Glutamatergic neuron (in vitro differentiated cells): ENCODE measurements around the gene EMCN. TPM values are rescaled to one million over a fixed set of nuclear protein-coding genes. Genes with fewer than 3 reads are reported as not detected.

Experiments
- DNase-seq: peaks from one replicate; pipeline ENCODE4 v3.0.0; 2022
- H3K27ac Mint-ChIP-seq: one replicate; pipeline ENCODE4 v1.8.0; 2020; ENCODE audit warnings: mild to moderate bottlenecking, mixed read lengths, inconsistent platforms; ENCODE audit not compliant: unreplicated experiment
- H3K27me3 Mint-ChIP-seq: one replicate; pipeline ENCODE4 v1.8.0; 2020; ENCODE audit warnings: mild to moderate bottlenecking, moderate library complexity, mixed read lengths, inconsistent platforms; ENCODE audit not compliant: unreplicated experiment
- H3K36me3 Mint-ChIP-seq: one replicate; pipeline ENCODE4 v1.8.0; 2020; ENCODE audit warnings: mild to moderate bottlenecking, mixed read lengths, inconsistent platforms; ENCODE audit not compliant: unreplicated experiment
- H3K4me1 Mint-ChIP-seq: one replicate; pipeline ENCODE4 v1.8.0; 2020; ENCODE audit warnings: mild to moderate bottlenecking, low read depth, mixed read lengths, inconsistent platforms; ENCODE audit not compliant: unreplicated experiment
- H3K4me3 Mint-ChIP-seq: one replicate; pipeline ENCODE4 v1.8.0; 2020; ENCODE audit warnings: mild to moderate bottlenecking, mixed read lengths, inconsistent platforms; ENCODE audit not compliant: unreplicated experiment
- H3K9me3 Mint-ChIP-seq: one replicate; pipeline ENCODE4 v1.8.0; 2020; ENCODE audit warnings: mild to moderate bottlenecking, moderate library complexity, mixed read lengths, inconsistent platforms; ENCODE audit not compliant: unreplicated experiment
- total RNA-seq: library from RNA; stranded (reverse); fragmentation: NEBNext Ultra II Directional; extraction: Animal tissue kit (Norgen Biotek cat#: 25700); gene quantifications from one replicate; pipeline ENCODE4 v1.2.1, GENCODE V29; 2021; ENCODE audit not compliant: unreplicated experiment
- TF ChIP-seq, protein P1 (sequence below): fragments of 200-600 bp; sonication (generic); IDR thresholded peaks from one replicate; pipeline ENCODE4 v1.5.0; 2021; ENCODE audit not compliant: partially characterized antibody, unreplicated experiment

Gene EMCN
- total RNA-seq, 1 donor from 2014 or later: not detected

DNA sequence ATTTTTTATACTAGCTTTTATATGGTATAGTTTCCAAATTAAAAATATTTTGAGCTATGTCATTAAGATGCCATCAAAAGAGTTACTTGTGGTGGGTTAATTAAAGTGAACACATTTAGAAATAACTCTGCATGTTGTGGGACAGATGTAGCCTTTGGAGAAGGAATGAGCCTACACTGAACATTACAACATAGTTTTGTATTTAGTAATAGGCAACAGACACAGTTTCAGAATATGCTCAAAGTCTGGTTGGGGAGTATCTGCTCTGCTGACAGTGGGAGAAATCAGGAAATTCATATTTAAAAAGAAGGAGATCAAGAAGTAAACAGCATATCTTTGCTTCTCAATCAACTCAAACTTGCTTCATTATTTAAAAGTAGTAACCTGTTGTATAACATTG, 23.7 kb downstream of the EMCN start:
- Mint-ChIP-seq H3K36me3 (peaks cover 5% of the 10 kb centered on the region), H3K4me1 (no peaks in the 10 kb centered on the region), H3K27me3 (no peaks in the 10 kb centered on the region), H3K27ac (no peak overlapping the region), H3K9me3 (peaks cover 2% of the 10 kb centered on the region), H3K4me3 (no peak overlapping the region)
- DNase-seq: no peak
- TF ChIP-seq, protein P1, sequence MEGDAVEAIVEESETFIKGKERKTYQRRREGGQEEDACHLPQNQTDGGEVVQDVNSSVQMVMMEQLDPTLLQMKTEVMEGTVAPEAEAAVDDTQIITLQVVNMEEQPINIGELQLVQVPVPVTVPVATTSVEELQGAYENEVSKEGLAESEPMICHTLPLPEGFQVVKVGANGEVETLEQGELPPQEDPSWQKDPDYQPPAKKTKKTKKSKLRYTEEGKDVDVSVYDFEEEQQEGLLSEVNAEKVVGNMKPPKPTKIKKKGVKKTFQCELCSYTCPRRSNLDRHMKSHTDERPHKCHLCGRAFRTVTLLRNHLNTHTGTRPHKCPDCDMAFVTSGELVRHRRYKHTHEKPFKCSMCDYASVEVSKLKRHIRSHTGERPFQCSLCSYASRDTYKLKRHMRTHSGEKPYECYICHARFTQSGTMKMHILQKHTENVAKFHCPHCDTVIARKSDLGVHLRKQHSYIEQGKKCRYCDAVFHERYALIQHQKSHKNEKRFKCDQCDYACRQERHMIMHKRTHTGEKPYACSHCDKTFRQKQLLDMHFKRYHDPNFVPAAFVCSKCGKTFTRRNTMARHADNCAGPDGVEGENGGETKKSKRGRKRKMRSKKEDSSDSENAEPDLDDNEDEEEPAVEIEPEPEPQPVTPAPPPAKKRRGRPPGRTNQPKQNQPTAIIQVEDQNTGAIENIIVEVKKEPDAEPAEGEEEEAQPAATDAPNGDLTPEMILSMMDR: no peak

DNA sequence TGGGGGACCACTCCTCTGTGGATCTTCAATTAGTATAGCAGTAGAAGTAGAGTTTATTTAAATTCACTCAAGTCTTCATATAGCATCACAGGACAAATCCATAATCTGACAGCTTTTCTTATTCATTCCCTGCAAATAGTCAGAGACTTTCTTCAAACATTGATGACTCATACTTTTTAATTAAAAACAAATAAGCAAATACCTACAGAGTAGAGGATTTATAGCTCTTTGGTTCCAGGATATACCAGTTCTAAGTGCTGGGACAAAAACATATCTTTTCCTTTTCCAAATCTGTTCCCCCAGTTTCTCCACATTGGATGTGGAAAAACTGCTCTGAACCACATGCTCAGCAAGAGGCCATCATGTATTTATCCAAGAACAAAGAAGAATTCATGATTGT, 24.1 kb downstream of the EMCN start:
- Mint-ChIP-seq H3K27me3 (no peaks in the 10 kb centered on the region), H3K4me1 (no peaks in the 10 kb centered on the region), H3K9me3 (peaks cover 2% of the 10 kb centered on the region), H3K27ac (no peak overlapping the region), H3K4me3 (no peak overlapping the region), H3K36me3 (peaks cover 5% of the 10 kb centered on the region)
- TF ChIP-seq, protein P1: no peak
- no peak for DNase-seq

GRCh38 chr4:100492129-100492528, 25.7 kb downstream of the EMCN start:
- Mint-ChIP-seq H3K27me3 (no peaks in the 10 kb centered on the region), H3K4me3 (no peak overlapping the region), H3K4me1 (no peaks in the 10 kb centered on the region), H3K9me3 (peaks cover 2% of the 10 kb centered on the region), H3K27ac (no peak overlapping the region), H3K36me3 (peaks cover 5% of the 10 kb centered on the region)
- TF ChIP-seq, protein P1: no peak
- no peak for DNase-seq

- no peak for DNase-seq
- H3K36me3 Mint-ChIP-seq: peaks cover 5% of the 10 kb centered on the region
- H3K9me3 Mint-ChIP-seq: peaks cover 2% of the 10 kb centered on the region
- H3K4me1 Mint-ChIP-seq: no peaks in the 10 kb centered on the region
- no peak overlapping the region for H3K27ac Mint-ChIP-seq
- H3K27me3 Mint-ChIP-seq: no peaks in the 10 kb centered on the region
- TF ChIP-seq, protein P1: no peak
- H3K4me3 Mint-ChIP-seq: no peak overlapping the region
Observed at GRCh38 chr4:100489305-100489704, 28.5 kb downstream of the EMCN start.

DNA sequence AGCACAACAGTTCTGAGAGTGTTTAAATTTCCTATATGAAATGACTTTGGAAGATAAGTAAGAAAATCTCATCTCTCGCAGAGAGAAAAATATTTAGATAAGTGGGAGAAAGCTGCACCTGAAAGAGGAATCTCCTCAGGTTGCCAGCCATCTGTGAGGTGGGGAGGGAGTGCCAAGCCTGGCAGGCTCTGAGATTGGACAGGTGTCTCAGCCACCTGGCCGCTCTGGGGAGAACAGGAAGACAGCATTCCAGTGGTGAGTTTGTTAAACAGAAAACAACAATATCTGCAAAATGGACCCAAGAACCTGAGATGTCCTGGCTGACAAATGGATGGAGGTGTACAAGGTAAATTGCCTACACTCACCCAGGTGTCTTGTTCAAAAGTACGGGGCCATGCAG, 31.3 kb downstream of the EMCN start:
- Mint-ChIP-seq H3K27me3 (no peaks in the 10 kb centered on the region), H3K36me3 (no peaks in the 10 kb centered on the region), H3K9me3 (no peaks in the 10 kb centered on the region), H3K4me3 (no peak overlapping the region), H3K4me1 (no peaks in the 10 kb centered on the region), H3K27ac (no peak overlapping the region)
- TF ChIP-seq, protein P1: no peak
- no peak for DNase-seq
